ENCODE measurements around the gene MYOM1. TPM values are rescaled to one million over a fixed set of nuclear protein-coding genes. Genes with fewer than 3 reads are reported as not detected.

The MYOM1 gene
- total RNA-seq, 4 donors from 2014 or later: 3.1 to 15.8 (median 9.0) TPM

DNA sequence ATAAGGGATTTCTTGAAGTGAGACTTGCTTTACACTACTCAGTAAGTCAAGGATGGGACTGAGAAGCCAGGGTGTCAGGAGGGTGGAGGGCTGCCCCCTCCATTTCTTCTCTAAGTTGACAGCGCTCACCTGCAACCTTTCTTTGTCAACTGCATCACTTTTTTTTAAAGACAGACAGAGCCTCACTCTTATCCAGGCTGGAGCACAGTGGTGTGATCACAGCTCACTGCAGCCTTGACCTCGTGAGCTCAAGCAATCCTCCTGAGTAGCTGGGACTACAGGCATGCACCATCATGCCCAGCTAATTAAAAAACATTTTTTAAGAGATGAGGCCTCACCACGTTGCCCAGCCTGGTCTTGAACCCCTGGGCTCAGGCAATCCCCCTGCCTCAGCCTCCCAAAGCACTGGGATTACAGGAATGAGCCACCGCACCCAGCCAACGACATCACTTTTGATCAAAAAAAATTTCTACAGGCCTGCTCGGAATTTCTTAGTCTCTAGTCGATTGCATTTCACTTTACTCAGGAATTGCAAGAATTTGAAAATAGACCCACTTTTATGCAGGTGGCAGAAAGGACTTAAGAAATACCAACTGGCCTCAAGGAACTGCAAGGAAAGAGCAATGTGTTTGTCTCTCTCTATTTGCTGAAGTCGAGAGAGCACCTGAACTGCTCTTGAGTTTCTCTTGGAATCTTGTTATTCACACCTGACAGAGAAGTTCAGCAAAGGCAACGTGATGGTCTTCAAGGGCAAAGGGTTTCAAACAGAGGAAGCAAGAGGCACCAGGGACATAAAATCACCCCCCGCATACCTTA lies 101.4 kb downstream of the MYOM1 start:
- H3K4me1 ChIP-seq: no peaks in the 10 kb centered on the region
- DNase-seq: no peak
- H3K4me3 ChIP-seq: no peak overlapping the region
- H3K9me3 ChIP-seq: no peaks in the 10 kb centered on the region
- TF ChIP-seq, protein P1, sequence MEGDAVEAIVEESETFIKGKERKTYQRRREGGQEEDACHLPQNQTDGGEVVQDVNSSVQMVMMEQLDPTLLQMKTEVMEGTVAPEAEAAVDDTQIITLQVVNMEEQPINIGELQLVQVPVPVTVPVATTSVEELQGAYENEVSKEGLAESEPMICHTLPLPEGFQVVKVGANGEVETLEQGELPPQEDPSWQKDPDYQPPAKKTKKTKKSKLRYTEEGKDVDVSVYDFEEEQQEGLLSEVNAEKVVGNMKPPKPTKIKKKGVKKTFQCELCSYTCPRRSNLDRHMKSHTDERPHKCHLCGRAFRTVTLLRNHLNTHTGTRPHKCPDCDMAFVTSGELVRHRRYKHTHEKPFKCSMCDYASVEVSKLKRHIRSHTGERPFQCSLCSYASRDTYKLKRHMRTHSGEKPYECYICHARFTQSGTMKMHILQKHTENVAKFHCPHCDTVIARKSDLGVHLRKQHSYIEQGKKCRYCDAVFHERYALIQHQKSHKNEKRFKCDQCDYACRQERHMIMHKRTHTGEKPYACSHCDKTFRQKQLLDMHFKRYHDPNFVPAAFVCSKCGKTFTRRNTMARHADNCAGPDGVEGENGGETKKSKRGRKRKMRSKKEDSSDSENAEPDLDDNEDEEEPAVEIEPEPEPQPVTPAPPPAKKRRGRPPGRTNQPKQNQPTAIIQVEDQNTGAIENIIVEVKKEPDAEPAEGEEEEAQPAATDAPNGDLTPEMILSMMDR (IDR thresholded peaks at IDR 0.05): no peak
- TF ChIP-seq POLR2A (IDR thresholded peaks at IDR 0.05): no peak
- H3K27ac ChIP-seq: no peak overlapping the region
- intact Hi-C loops (cut with DNase I; ENCODE audit: low total_unique reads): no loop called here
- H3K36me3 ChIP-seq: no peaks in the 10 kb centered on the region
- no peaks in the 10 kb centered on the region for H3K27me3 ChIP-seq

GRCh38 chr18:3117493-3118192 lies 102.1 kb downstream of the MYOM1 start:
- H3K27ac ChIP-seq: no peak overlapping the region
- intact Hi-C loops (cut with DNase I; ENCODE audit: low total_unique reads): no loop called here
- no peak for DNase-seq
- no peak overlapping the region for H3K4me3 ChIP-seq
- TF ChIP-seq, protein P1 (IDR thresholded peaks at IDR 0.05): no peak
- no peak for TF ChIP-seq POLR2A (IDR thresholded peaks at IDR 0.05)
- no peaks in the 10 kb centered on the region for H3K9me3 ChIP-seq
- no peaks in the 10 kb centered on the region for H3K27me3 ChIP-seq
- no peaks in the 10 kb centered on the region for H3K36me3 ChIP-seq
- no peaks in the 10 kb centered on the region for H3K4me1 ChIP-seq

DNA sequence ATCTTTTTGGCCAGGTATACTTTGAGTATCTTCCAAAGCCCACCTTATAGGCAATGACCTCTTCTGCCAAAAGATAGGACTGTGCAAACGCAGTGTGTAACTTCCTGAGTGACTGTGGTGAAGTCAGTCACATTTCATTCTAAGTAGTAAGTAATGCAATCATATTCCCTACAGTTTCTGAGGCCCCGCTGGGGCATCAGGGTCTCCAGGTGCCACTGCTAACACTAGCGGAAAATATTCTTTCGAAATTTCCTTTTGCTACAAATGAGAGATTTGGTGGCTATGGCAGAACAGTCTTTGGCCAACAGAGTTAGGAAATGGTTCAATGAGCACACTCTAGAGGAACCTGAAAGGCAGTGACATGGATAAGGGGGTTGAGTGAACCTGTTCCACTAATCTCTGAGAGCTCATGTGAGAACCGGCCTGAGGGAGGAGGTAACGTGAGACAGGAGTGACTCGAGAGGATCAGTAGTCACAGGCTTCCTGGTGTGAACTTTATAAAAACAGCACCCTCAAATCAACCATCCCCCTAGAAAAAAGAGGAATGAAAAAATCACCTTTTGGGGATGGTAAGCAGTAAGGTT lies 104.2 kb downstream of the MYOM1 start:
- DNase-seq: no peak
- H3K4me1 ChIP-seq: no peaks in the 10 kb centered on the region
- no peaks in the 10 kb centered on the region for H3K9me3 ChIP-seq
- TF ChIP-seq POLR2A (IDR thresholded peaks at IDR 0.05): no peak
- no peaks in the 10 kb centered on the region for H3K27me3 ChIP-seq
- H3K4me3 ChIP-seq: no peak overlapping the region
- no peak overlapping the region for H3K27ac ChIP-seq
- H3K36me3 ChIP-seq: no peaks in the 10 kb centered on the region
- intact Hi-C loops (cut with DNase I; ENCODE audit: low total_unique reads): no loop called here

DNA sequence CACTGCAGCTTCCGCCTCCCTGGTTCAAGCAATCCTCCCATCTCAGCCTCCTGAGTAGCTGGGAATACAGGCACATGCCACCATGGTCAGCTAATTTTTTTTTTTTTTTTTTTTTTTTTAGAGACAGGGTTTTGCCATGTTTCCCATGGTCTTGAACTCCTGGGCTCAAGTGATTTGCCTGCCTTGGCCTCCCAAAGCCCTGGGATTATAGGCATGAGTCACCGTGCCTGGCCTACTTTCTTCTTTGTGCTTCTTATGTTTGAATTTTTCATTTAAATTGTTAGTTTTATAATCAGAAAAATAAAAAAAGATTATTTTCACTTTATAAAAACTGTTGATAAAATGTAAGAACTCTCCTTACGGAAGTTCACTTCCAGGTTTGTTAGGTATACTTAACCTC lies 105.3 kb downstream of the MYOM1 start:
- H3K4me3 ChIP-seq: no peak overlapping the region
- no peaks in the 10 kb centered on the region for H3K9me3 ChIP-seq
- H3K27me3 ChIP-seq: no peaks in the 10 kb centered on the region
- intact Hi-C loops (cut with DNase I; ENCODE audit: low total_unique reads): no loop called here
- no peaks in the 10 kb centered on the region for H3K36me3 ChIP-seq
- no peaks in the 10 kb centered on the region for H3K4me1 ChIP-seq
- no peak for DNase-seq
- H3K27ac ChIP-seq: no peak overlapping the region
- TF ChIP-seq, protein P1 (IDR thresholded peaks at IDR 0.05): no peak
- no peak for TF ChIP-seq POLR2A (IDR thresholded peaks at IDR 0.05)

DNA sequence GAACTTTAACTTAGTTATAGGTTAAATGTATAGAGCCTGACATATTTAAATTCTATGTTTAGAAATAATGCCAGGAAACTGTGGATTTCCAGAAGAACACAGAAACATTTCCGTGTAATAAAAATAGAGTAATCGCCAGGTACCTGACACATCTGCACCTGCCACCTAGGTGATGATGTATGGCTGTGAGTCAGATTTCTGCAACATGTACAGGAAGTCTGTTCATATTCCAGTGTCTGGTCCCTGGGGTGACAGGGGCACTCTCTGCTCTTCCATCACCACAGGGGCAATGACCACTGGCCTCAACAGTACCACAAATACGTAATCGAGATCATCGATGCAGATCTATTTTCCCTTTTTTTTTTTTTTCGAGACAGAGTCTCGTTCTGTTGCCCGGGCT lies 105.7 kb downstream of the MYOM1 start:
- Histone ChIP-seq H3K36me3 (no peaks in the 10 kb centered on the region), H3K9me3 (no peaks in the 10 kb centered on the region), H3K27me3 (no peaks in the 10 kb centered on the region), H3K4me1 (no peaks in the 10 kb centered on the region), H3K4me3 (no peak overlapping the region), H3K27ac (no peak overlapping the region)
- intact Hi-C loops (cut with DNase I; ENCODE audit: low total_unique reads): no loop called here
- TF ChIP-seq, protein P1 (IDR thresholded peaks at IDR 0.05): no peak
- no peak for TF ChIP-seq POLR2A (IDR thresholded peaks at IDR 0.05)
- no peak for DNase-seq

All from uterus (tissue), 4 donors.